ENCODE data around the gene OR10D3. TPM values are rescaled to one million over a fixed set of nuclear protein-coding genes. Genes with fewer than 3 reads are reported as not detected.

Gene OR10D3
- total and polyA plus RNA-seq, 2 donors from 2014 or later = not detected

DNA sequence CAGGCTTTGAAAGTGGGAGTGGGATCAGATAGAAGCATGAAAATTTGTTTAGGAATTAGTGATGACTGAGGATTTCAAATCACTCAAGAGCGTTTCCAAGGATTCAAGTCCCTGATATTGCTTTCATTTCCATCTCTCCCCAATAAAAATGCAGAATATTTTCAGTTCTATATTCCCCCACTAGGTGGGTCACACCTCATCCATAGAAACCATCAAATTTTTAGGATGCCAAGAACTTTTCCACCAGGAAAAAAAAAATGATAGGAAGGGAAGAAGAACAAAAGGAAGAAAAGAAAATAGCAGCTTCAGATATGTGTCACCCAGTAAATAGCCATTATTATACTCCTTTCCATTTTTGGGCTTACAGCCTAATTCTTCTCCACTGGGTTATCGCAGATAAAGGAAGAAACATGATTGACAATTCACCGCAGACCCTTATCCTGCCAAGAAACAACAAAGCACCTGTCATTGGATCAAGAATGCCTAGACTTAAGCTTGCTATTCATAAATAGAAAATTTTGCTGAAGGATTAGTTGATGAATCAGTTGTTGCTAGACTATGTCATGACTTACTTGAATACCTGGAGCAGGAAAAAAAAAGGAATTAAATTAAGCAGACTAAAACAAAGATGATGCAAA is 30.3 kb upstream of the OR10D3 start:
- no peak overlapping the region for H3K9ac ChIP-seq (ENCODE audit: low read length in 3 of 3)

DNA sequence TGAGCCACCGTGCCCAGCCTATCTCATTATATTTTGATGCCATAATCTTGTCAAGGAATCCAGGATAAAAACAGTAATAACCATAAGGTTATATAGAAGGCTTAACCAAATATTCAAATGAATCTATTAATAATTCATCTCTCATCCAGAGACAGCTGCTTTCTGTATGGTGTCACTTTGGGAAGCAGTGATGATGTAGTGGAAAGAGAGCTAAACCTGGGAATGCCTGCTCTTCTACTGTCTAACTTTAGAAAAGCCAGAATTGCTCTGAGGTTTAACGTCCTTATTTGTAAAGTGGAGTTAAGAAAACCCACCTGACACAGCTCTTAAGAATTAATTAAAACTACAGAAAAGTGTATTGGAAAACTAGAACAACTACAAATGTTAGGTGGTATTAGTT is 29.3 kb upstream of the OR10D3 start:
- DNase-seq = no peak
- no peaks in the 10 kb centered on the region for H3K36me3 ChIP-seq (ENCODE audit: control insufficient read depth in 2 of 3, insufficient read depth in 3 of 3, low read length in 3 of 3)
- TF ChIP-seq, protein P1, sequence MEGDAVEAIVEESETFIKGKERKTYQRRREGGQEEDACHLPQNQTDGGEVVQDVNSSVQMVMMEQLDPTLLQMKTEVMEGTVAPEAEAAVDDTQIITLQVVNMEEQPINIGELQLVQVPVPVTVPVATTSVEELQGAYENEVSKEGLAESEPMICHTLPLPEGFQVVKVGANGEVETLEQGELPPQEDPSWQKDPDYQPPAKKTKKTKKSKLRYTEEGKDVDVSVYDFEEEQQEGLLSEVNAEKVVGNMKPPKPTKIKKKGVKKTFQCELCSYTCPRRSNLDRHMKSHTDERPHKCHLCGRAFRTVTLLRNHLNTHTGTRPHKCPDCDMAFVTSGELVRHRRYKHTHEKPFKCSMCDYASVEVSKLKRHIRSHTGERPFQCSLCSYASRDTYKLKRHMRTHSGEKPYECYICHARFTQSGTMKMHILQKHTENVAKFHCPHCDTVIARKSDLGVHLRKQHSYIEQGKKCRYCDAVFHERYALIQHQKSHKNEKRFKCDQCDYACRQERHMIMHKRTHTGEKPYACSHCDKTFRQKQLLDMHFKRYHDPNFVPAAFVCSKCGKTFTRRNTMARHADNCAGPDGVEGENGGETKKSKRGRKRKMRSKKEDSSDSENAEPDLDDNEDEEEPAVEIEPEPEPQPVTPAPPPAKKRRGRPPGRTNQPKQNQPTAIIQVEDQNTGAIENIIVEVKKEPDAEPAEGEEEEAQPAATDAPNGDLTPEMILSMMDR (IDR thresholded peaks at IDR 0.05; ENCODE audit: borderline replicate concordance, extremely low read depth, insufficient read depth) = no peak

More for the DNA sequence above, 30.3 kb upstream of the OR10D3 start:
- Histone ChIP-seq H3K4me3 (ENCODE audit: low read length in 3 of 3) (no peak overlapping the region), H3K4me1 (ENCODE audit: control insufficient read depth in 2 of 3, insufficient read depth in 2 of 3, low read depth in 1 of 3, low read length in 3 of 3) (no peaks in the 10 kb centered on the region), H3K9me3 (ENCODE audit: control insufficient read depth in 2 of 3, insufficient read depth in 1 of 3, low read length in 3 of 3) (no peaks in the 10 kb centered on the region), H3K27me3 (ENCODE audit: control insufficient read depth, insufficient read depth, low read length) (no peaks in the 10 kb centered on the region), H3K27ac (ENCODE audit: low read depth in 2 of 2, low read length in 2 of 2) (no peak overlapping the region), H3K36me3 (ENCODE audit: control insufficient read depth in 2 of 3, insufficient read depth in 3 of 3, low read length in 3 of 3) (no peaks in the 10 kb centered on the region)
- TF ChIP-seq, protein P1 (IDR thresholded peaks at IDR 0.05; ENCODE audit: borderline replicate concordance, extremely low read depth, insufficient read depth) = no peak
- DNase-seq (no peak), FAIRE-seq (no peak)
- intact Hi-C loops (cut with DNase I) = no loop called here

DNA sequence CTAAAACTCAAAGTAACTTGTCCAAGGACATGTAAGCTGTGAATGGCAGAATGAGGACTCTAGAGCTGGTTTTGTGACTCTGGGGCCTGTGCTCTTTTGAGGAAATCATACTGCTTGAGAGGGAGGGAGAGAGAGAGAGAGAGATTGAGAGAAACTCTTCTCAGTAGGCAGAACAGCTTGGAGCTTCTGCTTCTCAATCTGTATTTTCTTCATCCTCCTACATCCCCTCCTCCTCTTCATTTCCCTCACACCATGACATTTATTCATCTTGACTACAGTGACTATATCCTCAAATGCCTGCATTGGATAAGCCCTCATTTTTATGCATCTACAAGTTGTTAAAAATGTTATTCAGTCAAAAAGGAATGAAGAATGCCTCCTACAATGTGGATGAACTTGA is 23.7 kb upstream of the OR10D3 start:
- intact Hi-C loops (cut with DNase I) = no loop called here
- H3K36me3 ChIP-seq (ENCODE audit: control insufficient read depth in 2 of 3, insufficient read depth in 3 of 3, low read length in 3 of 3) = no peaks in the 10 kb centered on the region
- no peak overlapping the region for H3K4me3 ChIP-seq (ENCODE audit: low read length in 3 of 3)
- no peak overlapping the region for H3K27ac ChIP-seq (ENCODE audit: low read depth in 2 of 2, low read length in 2 of 2)
- TF ChIP-seq, protein P1 (IDR thresholded peaks at IDR 0.05; ENCODE audit: borderline replicate concordance, extremely low read depth, insufficient read depth) = no peak
- H3K9me3 ChIP-seq (ENCODE audit: control insufficient read depth in 2 of 3, insufficient read depth in 1 of 3, low read length in 3 of 3) = no peaks in the 10 kb centered on the region
- H3K4me1 ChIP-seq (ENCODE audit: control insufficient read depth in 2 of 3, insufficient read depth in 2 of 3, low read depth in 1 of 3, low read length in 3 of 3) = no peaks in the 10 kb centered on the region
- DNase-seq = no peak
- no peak overlapping the region for H3K9ac ChIP-seq (ENCODE audit: low read length in 3 of 3)
- FAIRE-seq = no peak
- no peaks in the 10 kb centered on the region for H3K27me3 ChIP-seq (ENCODE audit: control insufficient read depth, insufficient read depth, low read length)

More for the DNA sequence above, 29.3 kb upstream of the OR10D3 start:
- intact Hi-C loops (cut with DNase I) = no loop called here
- H3K4me3 ChIP-seq (ENCODE audit: low read length in 3 of 3) = no peak overlapping the region
- no peaks in the 10 kb centered on the region for H3K4me1 ChIP-seq (ENCODE audit: control insufficient read depth in 2 of 3, insufficient read depth in 2 of 3, low read depth in 1 of 3, low read length in 3 of 3)
- no peak overlapping the region for H3K9ac ChIP-seq (ENCODE audit: low read length in 3 of 3)
- FAIRE-seq = no peak
- H3K27me3 ChIP-seq (ENCODE audit: control insufficient read depth, insufficient read depth, low read length) = no peaks in the 10 kb centered on the region
- H3K9me3 ChIP-seq (ENCODE audit: control insufficient read depth in 2 of 3, insufficient read depth in 1 of 3, low read length in 3 of 3) = no peaks in the 10 kb centered on the region
- H3K27ac ChIP-seq (ENCODE audit: low read depth in 2 of 2, low read length in 2 of 2) = no peak overlapping the region

DNA sequence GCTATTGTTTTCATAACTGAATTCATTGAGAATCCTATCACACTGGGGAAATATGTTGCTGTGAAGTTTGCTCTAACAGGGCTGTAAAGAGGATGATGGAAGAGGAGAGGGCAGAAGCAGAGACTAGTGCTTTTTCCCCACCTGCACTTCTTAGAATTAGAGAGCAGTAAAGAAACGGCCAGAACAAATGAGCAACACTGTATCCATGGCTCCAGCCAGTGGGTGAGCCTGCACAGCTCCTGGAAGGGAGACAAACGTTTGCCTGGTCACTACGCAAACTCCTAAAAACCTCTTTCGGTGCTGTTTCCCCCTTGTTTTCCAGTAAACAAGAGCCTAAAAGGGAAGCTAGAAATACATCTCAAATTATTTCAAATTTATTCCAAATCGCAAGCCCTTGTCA is 22.2 kb upstream of the OR10D3 start:
- H3K36me3 ChIP-seq (ENCODE audit: control insufficient read depth in 2 of 3, insufficient read depth in 3 of 3, low read length in 3 of 3) = no peaks in the 10 kb centered on the region
- TF ChIP-seq, protein P1 (IDR thresholded peaks at IDR 0.05; ENCODE audit: borderline replicate concordance, extremely low read depth, insufficient read depth) = no peak
- intact Hi-C loops (cut with DNase I) = no loop called here

More for the DNA sequence above, 22.2 kb upstream of the OR10D3 start:
- FAIRE-seq (no peak), DNase-seq (no peak)
- Histone ChIP-seq H3K27me3 (ENCODE audit: control insufficient read depth, insufficient read depth, low read length) (no peaks in the 10 kb centered on the region), H3K9ac (ENCODE audit: low read length in 3 of 3) (no peak overlapping the region), H3K27ac (ENCODE audit: low read depth in 2 of 2, low read length in 2 of 2) (no peak overlapping the region), H3K4me3 (ENCODE audit: low read length in 3 of 3) (no peak overlapping the region), H3K4me1 (ENCODE audit: control insufficient read depth in 2 of 3, insufficient read depth in 2 of 3, low read depth in 1 of 3, low read length in 3 of 3) (no peaks in the 10 kb centered on the region), H3K9me3 (ENCODE audit: control insufficient read depth in 2 of 3, insufficient read depth in 1 of 3, low read length in 3 of 3) (no peaks in the 10 kb centered on the region)
